ENCODE measurements around the gene PWWP2B. TPM values are rescaled to one million over a fixed set of nuclear protein-coding genes. Genes with fewer than 3 reads are reported as not detected.

The PWWP2B gene
- total and polyA plus RNA-seq, 9 of the 15 experiments (the other 6 are each of a cell fraction or from before 2014, with no cell fraction given) = 0.07 to 9.2 (median 1.6) TPM; not detected in 1

- H3K27ac ChIP-seq (ENCODE audit: extremely low read depth, low read depth, low read length) = no peak overlapping the region
- CTCF ChIA-PET (ENCODE audit: low intra/inter-chr PET ratio) = no interaction called here
- BruUV-seq (replicated peaks) = no TSS peak
- H3K9me3 ChIP-seq (replicated peaks; ENCODE audit: control insufficient read depth, insufficient read depth, low read depth, low read length) = no peaks in the 10 kb centered on the region
- peak; percentile 12; the same call in 1 of the 2 replicates for TF ChIP-seq REST (IDR thresholded peaks at IDR 0.05; ENCODE audit: borderline replicate concordance)
- TF ChIP-seq REST (CRISPR knock-in tag; IDR thresholded peaks at IDR 0.05; ENCODE audit: low read depth) = no peak
- no peak for TF ChIP-seq E2F3 (CRISPR knock-in tag; IDR thresholded peaks at IDR 0.05)
- peak; percentile 14 to 41; a peak in 2 of 4 replicates for TF ChIP-seq RAD21 (CRISPR knock-in tag; conservative IDR thresholded peaks at IDR 0.05 in 1 of 2, IDR thresholded peaks at IDR 0.05 in 1 of 2)
- TF ChIP-seq CTCF (IDR thresholded peaks at IDR 0.05 in 2 of 3, conservative IDR thresholded peaks at IDR 0.05 in 1 of 3; ENCODE audit: insufficient read depth in 2 of 3, low read depth in 1 of 3, low read length in 3 of 3) = peak in 2 of 3 experiments; percentile 14 to 28; a peak in 1 of 6 replicates
- TF ChIP-seq EWSR1 (IDR thresholded peaks at IDR 0.05; ENCODE audit: borderline replicate concordance, low read depth, partially characterized antibody) = no peak
- TF ChIP-seq EZH2 (IDR thresholded peaks at IDR 0.05; ENCODE audit: borderline replicate concordance, low read depth, low read length) = no peak
- no peak for FAIRE-seq
- H3K4me1 ChIP-seq (replicated peaks in 1 of 2; ENCODE audit: control insufficient read depth in 2 of 2, insufficient read depth in 2 of 2, low read length in 2 of 2) = peaks cover 0 to 66% of the 10 kb centered on the region in 2 experiments; a peak in 2 of 5 replicates
- no peak overlapping the region for H2AFZ ChIP-seq (ENCODE audit: low read depth, low read length)
- POLR2A ChIA-PET = interaction anchor here (1.0 kb wide), 1 partner anchor 112 kb away, joined by 3 read pairs; no protein-coding TSS in a partner anchor
- 0 out of 2 replicates have a peak, but pooled peaks cover 3% of the 10 kb centered on the region for H4K20me1 ChIP-seq (replicated peaks; ENCODE audit: control insufficient read depth, insufficient read depth, low read length)
- no peak overlapping the region for H3K4me3 ChIP-seq
- no peaks in the 10 kb centered on the region for H3K79me2 ChIP-seq (ENCODE audit: control insufficient read depth, insufficient read depth, low read length)
- no peaks in the 10 kb centered on the region for H3K9me1 ChIP-seq (ENCODE audit: control insufficient read depth, insufficient read depth, low read length)
- H3K4me2 ChIP-seq (ENCODE audit: insufficient read depth, low read length) = no peak overlapping the region
- no peak overlapping the region; a peak in 1 of 4 replicates for H3K9ac ChIP-seq (ENCODE audit: insufficient read depth in 1 of 2, low read depth in 2 of 2, low read length in 2 of 2)
- in situ Hi-C loops (cut with MboI) (no loop called here), intact Hi-C loops (cut with micrococcal nuclease) (no loop called here)
- peak; percentile 55 for ATAC-seq
- peaks cover 0 to 29% of the 10 kb centered on the region in 2 experiments; a peak in 2 of 5 replicates for H3K27me3 ChIP-seq (ENCODE audit: control insufficient read depth in 2 of 2, insufficient read depth in 2 of 2, low read length in 2 of 2)
- no peak for DNase-seq (ENCODE audit: extremely low read depth in 1 of 4, low spot score in 3 of 4)
- H3K36me3 ChIP-seq (ENCODE audit: control insufficient read depth, insufficient read depth, low read length) = no peaks in the 10 kb centered on the region
- WGBS (ENCODE audit: insufficient coverage, low coverage, missing lambda C conversion rate) = 20% methylated on average over 16 of the region's 30 CpGs
Measured at GRCh38 chr10:132463333-132464255, 66.6 kb downstream of the PWWP2B start.

Measured in K562 (cell line).